Mesenchymal stem cell (in vitro differentiated cells and primary cell): ENCODE results near the gene CD1E.
"Not testable (repeated sequence)": the region's sequence is repeated elsewhere in the genome, so short reads cannot be mapped to it uniquely, and the experiment has no call there.

Experiments
- DNase-seq: peaks from one replicate; pipeline ENCODE4 v3.0.0-alpha.2; 2013
- H2AFZ ChIP-seq: one replicate; pipeline ENCODE4 v1.6.1; 2013; ENCODE audit warnings: low read depth, mild to moderate bottlenecking, control low read depth, inconsistent platforms, low read length, moderate library complexity
- H2AK5ac ChIP-seq: 2 replicates; pipeline ENCODE4 v1.6.1; 2013; ENCODE audit warnings: low read length, moderate library complexity, mild to moderate bottlenecking, inconsistent platforms; ENCODE audit not compliant: severe bottlenecking
- H2BK120ac ChIP-seq: one replicate; pipeline ENCODE4 v1.6.1; 2013; ENCODE audit warnings: low read depth, mild to moderate bottlenecking, inconsistent platforms, low read length, moderate library complexity
- H2BK12ac ChIP-seq, 2 experiments: one replicate each; pipeline ENCODE4 v1.6.1; 2013; ENCODE audit warnings: inconsistent platforms in 2 of 2, low read length in 2 of 2, mild to moderate bottlenecking in 2 of 2, moderate library complexity in 2 of 2, control low read depth in 1 of 2
- H2BK15ac ChIP-seq: one replicate; pipeline ENCODE4 v1.6.1; 2013; ENCODE audit warnings: mild to moderate bottlenecking, low read depth, inconsistent platforms; ENCODE audit not compliant: poor library complexity, severe bottlenecking
- H2BK5ac ChIP-seq: 2 replicates; pipeline ENCODE4 v1.6.1; 2013; ENCODE audit warnings: low read depth, mild to moderate bottlenecking, low read length, control low read depth, inconsistent platforms; ENCODE audit not compliant: poor library complexity, severe bottlenecking
- H3K14ac ChIP-seq, 2 experiments: one replicate each; pipeline ENCODE4 v1.6.1; 2013; ENCODE audit warnings: inconsistent platforms in 2 of 2, low read length in 2 of 2, control low read depth in 1 of 2, mild to moderate bottlenecking in 1 of 2, moderate library complexity in 1 of 2
- H3K18ac ChIP-seq, 2 experiments: one replicate each; pipeline ENCODE4 v1.6.1; 2013; ENCODE audit warnings: inconsistent platforms in 2 of 2, low read length in 2 of 2, control low read depth in 1 of 2, low read depth in 1 of 2, mild to moderate bottlenecking in 1 of 2
- H3K23ac ChIP-seq, 2 experiments: one replicate each; pipeline ENCODE4 v1.6.1; 2013; ENCODE audit warnings: inconsistent platforms in 2 of 2, low read length in 2 of 2, mild to moderate bottlenecking in 2 of 2, moderate library complexity in 2 of 2, control low read depth in 1 of 2
- H3K27ac ChIP-seq: 2 replicates; pipeline ENCODE4 v1.5.1; 2013; ENCODE audit warnings: mild to moderate bottlenecking, moderate library complexity, low read length, control low read depth, inconsistent platforms; ENCODE audit not compliant: poor library complexity, severe bottlenecking
- H3K27me3 ChIP-seq, 2 experiments: 2 replicates each; pipeline versions ENCODE4 v1.6.1 to v1.7.0; 2013; ENCODE audit warnings: low read length in 2 of 2, mild to moderate bottlenecking in 2 of 2, moderate library complexity in 2 of 2, control low read depth in 1 of 2, inconsistent platforms in 1 of 2; ENCODE audit not compliant: control insufficient read depth in 1 of 2, insufficient read depth in 1 of 2
- H3K36me3 ChIP-seq, 2 experiments: 2 replicates each; pipeline versions ENCODE4 v1.6.1 to v1.7.0; 2013; ENCODE audit warnings: low read length in 2 of 2, control low read depth in 1 of 2, inconsistent platforms in 1 of 2, low read depth in 1 of 2, mild to moderate bottlenecking in 1 of 2; ENCODE audit not compliant: insufficient read depth in 2 of 2, control insufficient read depth in 1 of 2
- H3K4ac ChIP-seq, 2 experiments: one replicate each; pipeline ENCODE4 v1.6.1; 2013; ENCODE audit warnings: inconsistent platforms in 2 of 2, low read length in 2 of 2, mild to moderate bottlenecking in 2 of 2, moderate library complexity in 2 of 2, control low read depth in 1 of 2, low read depth in 1 of 2
- H3K4me1 ChIP-seq: 2 replicates; pipeline ENCODE4 v1.6.1; 2013; ENCODE audit warnings: low read depth, low read length, control low read depth; ENCODE audit not compliant: control insufficient read depth, insufficient read depth
- H3K4me2 ChIP-seq: 2 replicates; pipeline ENCODE4 v1.6.1; 2013; ENCODE audit warnings: low read length, mild to moderate bottlenecking, inconsistent platforms; ENCODE audit not compliant: poor library complexity, severe bottlenecking
- H3K4me3 ChIP-seq, 2 experiments: 2 replicates each; pipeline versions ENCODE4 v1.5.1 to v1.7.0; 2013; ENCODE audit warnings: low read length in 2 of 2, mild to moderate bottlenecking in 2 of 2, control low read depth in 1 of 2, low read depth in 1 of 2; ENCODE audit not compliant: insufficient read depth in 1 of 2
- H3K79me1 ChIP-seq: replicated peaks from 2 replicates; pipeline ENCODE4 v1.6.1; 2013; ENCODE audit warnings: mild to moderate bottlenecking, control low read depth, low read length, inconsistent platforms; ENCODE audit not compliant: poor library complexity, severe bottlenecking
- H3K9ac ChIP-seq: 2 replicates; pipeline ENCODE4 v1.7.0; 2013; ENCODE audit warnings: mild to moderate bottlenecking, low read length, moderate library complexity
- H3K9me3 ChIP-seq: 2 replicates; pipeline ENCODE4 v1.7.0; 2013; ENCODE audit warnings: mild to moderate bottlenecking, low read length; ENCODE audit not compliant: control insufficient read depth
- H4K8ac ChIP-seq: one replicate; pipeline ENCODE4 v1.6.1; 2013; ENCODE audit warnings: inconsistent platforms, mild to moderate bottlenecking, low read length, moderate library complexity
- H4K91ac ChIP-seq: one replicate; pipeline ENCODE4 v1.6.1; 2013; ENCODE audit warnings: mild to moderate bottlenecking, low read length, inconsistent platforms
- WGBS: methylation state at CpG from one replicate; pipeline ENCODE4 v1.1.7; 2013; ENCODE audit warnings: mixed read lengths; 5-methylcytosine and 5-hydroxymethylcytosine counted together

The CD1E gene

DNA sequence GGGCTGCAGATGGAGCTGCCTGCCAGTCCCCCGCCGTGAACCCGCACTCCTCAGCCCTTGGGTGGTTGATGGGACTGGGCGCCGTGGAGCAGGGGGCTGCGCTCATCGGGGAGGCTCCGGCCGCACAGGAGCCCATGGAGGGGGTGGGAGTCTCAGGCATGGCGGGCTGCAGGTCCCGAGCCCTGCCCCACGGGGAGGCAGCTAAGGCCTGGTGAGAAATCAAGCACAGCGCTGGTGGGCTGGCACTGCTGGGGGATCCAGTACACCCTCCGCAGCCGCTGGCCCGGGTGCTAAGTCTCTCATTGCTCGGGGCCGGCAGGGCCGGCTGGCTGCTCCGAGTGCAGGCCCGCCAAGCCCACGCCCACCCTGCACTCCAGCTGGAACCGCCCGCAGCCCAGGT, 4.7 kb upstream of the CD1E start:
- not testable (repeated sequence) for H3K4me1 ChIP-seq, H3K27me3 ChIP-seq, H3K23ac ChIP-seq, H3K14ac ChIP-seq, H3K36me3 ChIP-seq, H3K27ac ChIP-seq, H2BK5ac ChIP-seq, H2BK120ac ChIP-seq, H3K4me2 ChIP-seq, H3K9me3 ChIP-seq, H2BK12ac ChIP-seq, H2BK15ac ChIP-seq, H4K8ac ChIP-seq, H4K91ac ChIP-seq, H3K4ac ChIP-seq, H3K79me1 ChIP-seq, H3K4me3 ChIP-seq, H3K9ac ChIP-seq, H3K18ac ChIP-seq, H2AK5ac ChIP-seq, H2AFZ ChIP-seq, DNase-seq
- WGBS: 93% methylated on average over 17 of the region's 24 CpGs

GRCh38 chr1:158354255-158354654, 561 bp downstream of the CD1E start:
- no peak overlapping the region for H3K18ac ChIP-seq

GRCh38 chr1:158355773-158356285, 2.1 kb downstream of the CD1E start:
- Histone ChIP-seq H3K4me3 (no peak overlapping the region), H3K79me1 (no peaks in the 10 kb centered on the region), H3K36me3 (no peaks in the 10 kb centered on the region), H3K23ac (no peak overlapping the region), H2AK5ac (no peak overlapping the region), H2BK5ac (no peak overlapping the region), H3K9me3 (no peaks in the 10 kb centered on the region), H3K4me2 (no peak overlapping the region), H3K14ac (no peak overlapping the region), H3K9ac (no peak overlapping the region), H3K27ac (no peak overlapping the region), H2BK12ac (no peak overlapping the region), H3K4ac (no peak overlapping the region), H3K18ac (no peak overlapping the region), H4K91ac (no peak overlapping the region), H3K4me1 (no peaks in the 10 kb centered on the region), H2AFZ (no peak overlapping the region), H4K8ac (no peak overlapping the region), H2BK15ac (no peak overlapping the region), H3K27me3 (no peaks in the 10 kb centered on the region), H2BK120ac (no peak overlapping the region)
- WGBS: 83% methylated on average over 10 of the region's 10 CpGs
- no peak for DNase-seq

More at GRCh38 chr1:158354255-158354654, 561 bp downstream of the CD1E start:
- H3K4ac ChIP-seq: no peak overlapping the region
- no peak overlapping the region for H4K8ac ChIP-seq
- no peak overlapping the region for H2BK12ac ChIP-seq
- no peak overlapping the region for H3K4me2 ChIP-seq
- H2AK5ac ChIP-seq: no peak overlapping the region
- H3K36me3 ChIP-seq: no peaks in the 10 kb centered on the region
- H4K91ac ChIP-seq: no peak overlapping the region
- H3K4me3 ChIP-seq: no peak overlapping the region
- no peaks in the 10 kb centered on the region for H3K27me3 ChIP-seq
- no peaks in the 10 kb centered on the region for H3K4me1 ChIP-seq
- no peak overlapping the region for H3K14ac ChIP-seq
- no peak overlapping the region for H3K27ac ChIP-seq
- H2BK120ac ChIP-seq: no peak overlapping the region
- no peak for DNase-seq
- H2AFZ ChIP-seq: no peak overlapping the region
- H2BK5ac ChIP-seq: no peak overlapping the region
- no peaks in the 10 kb centered on the region for H3K79me1 ChIP-seq
- H3K9ac ChIP-seq: no peak overlapping the region
- H3K23ac ChIP-seq: no peak overlapping the region
- no peaks in the 10 kb centered on the region for H3K9me3 ChIP-seq
- no peak overlapping the region for H2BK15ac ChIP-seq
- WGBS: 46% methylated on average over 2 of the region's 2 CpGs

DNA sequence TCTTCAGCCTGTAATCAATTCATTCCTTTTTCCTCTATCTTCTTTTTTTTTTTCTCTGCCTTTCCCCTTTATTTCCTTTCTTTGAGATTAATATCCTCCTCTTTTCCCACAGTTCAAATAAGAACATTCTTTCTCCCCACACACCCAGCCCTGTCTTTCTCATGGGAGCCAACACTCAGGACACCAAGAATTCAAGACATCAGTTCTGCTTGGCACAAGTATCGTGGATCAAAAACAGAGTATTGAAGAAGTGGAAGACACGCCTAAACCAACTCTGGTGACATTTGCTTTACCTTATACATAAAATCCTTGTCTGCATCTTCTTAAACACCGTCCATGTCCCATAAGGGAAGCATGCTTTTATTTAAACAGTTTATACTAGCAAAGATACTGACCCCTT, 2.9 kb downstream of the CD1E start:
- DNase-seq: no peak
- Histone ChIP-seq H2BK5ac (no peak overlapping the region), H2AFZ (no peak overlapping the region), H3K9me3 (no peaks in the 10 kb centered on the region), H4K91ac (no peak overlapping the region), H3K4ac (no peak overlapping the region), H3K27ac (no peak overlapping the region), H2BK15ac (no peak overlapping the region), H3K4me3 (no peak overlapping the region), H3K23ac (no peak overlapping the region), H3K36me3 (no peaks in the 10 kb centered on the region), H3K9ac (no peak overlapping the region), H3K79me1 (no peaks in the 10 kb centered on the region), H3K14ac (no peak overlapping the region), H3K18ac (no peak overlapping the region), H3K4me2 (no peak overlapping the region), H2BK12ac (no peak overlapping the region), H4K8ac (no peak overlapping the region), H2BK120ac (no peak overlapping the region), H2AK5ac (no peak overlapping the region), H3K4me1 (no peaks in the 10 kb centered on the region), H3K27me3 (no peaks in the 10 kb centered on the region)
- WGBS: 73% methylated on average over 3 of the region's 3 CpGs
